Skeletal muscle tissue (tissue), 4 donors: ENCODE results near the gene ZFPL1. TPM values are rescaled to one million over a fixed set of nuclear protein-coding genes. Genes with fewer than 3 reads are reported as not detected.

Source experiments
- H3K27ac ChIP-seq: one replicate; pipeline ENCODE4 v1.7.0; 2013; ENCODE audit warnings: mild to moderate bottlenecking, low read depth, low read length, inconsistent platforms
- H3K27me3 ChIP-seq, 3 donors: one replicate each; pipeline ENCODE4 v1.7.0; 2013; ENCODE audit warnings: low read length in 3 of 3; ENCODE audit not compliant: control insufficient read depth in 3 of 3, insufficient read depth in 3 of 3
- H3K36me3 ChIP-seq, 3 donors: one replicate each; pipeline ENCODE4 v1.7.0; 2013; ENCODE audit warnings: low read length in 3 of 3; ENCODE audit not compliant: control insufficient read depth in 3 of 3, insufficient read depth in 3 of 3
- H3K4me1 ChIP-seq, 3 donors: one replicate each; pipeline ENCODE4 v1.7.0; 2013; ENCODE audit warnings: low read length in 3 of 3, mild to moderate bottlenecking in 3 of 3; ENCODE audit not compliant: control insufficient read depth in 3 of 3, insufficient read depth in 3 of 3
- H3K4me3 ChIP-seq, 3 donors: one replicate each; pipeline ENCODE4 v1.7.0; 2013; ENCODE audit warnings: low read length in 3 of 3
- H3K9ac ChIP-seq, 3 donors: one replicate each; pipeline ENCODE4 v1.7.0; 2013; ENCODE audit warnings: low read length in 3 of 3, mild to moderate bottlenecking in 3 of 3, moderate library complexity in 2 of 3, low read depth in 1 of 3
- H3K9me3 ChIP-seq, 3 donors: one replicate each; pipeline ENCODE4 v1.7.0; 2013; ENCODE audit warnings: low read length in 3 of 3; ENCODE audit not compliant: control insufficient read depth in 3 of 3
- total RNA-seq: library from RNA; depleted of rRNA; stranded (reverse); fragments of >200 nt; gene quantifications from one replicate; pipeline ENCODE4 v1.2.3, GENCODE V29; 2014
- donor health status: Osteomylitis.

The ZFPL1 gene
- total RNA-seq, 1 donor from 2014 or later, result 22.4 TPM

DNA sequence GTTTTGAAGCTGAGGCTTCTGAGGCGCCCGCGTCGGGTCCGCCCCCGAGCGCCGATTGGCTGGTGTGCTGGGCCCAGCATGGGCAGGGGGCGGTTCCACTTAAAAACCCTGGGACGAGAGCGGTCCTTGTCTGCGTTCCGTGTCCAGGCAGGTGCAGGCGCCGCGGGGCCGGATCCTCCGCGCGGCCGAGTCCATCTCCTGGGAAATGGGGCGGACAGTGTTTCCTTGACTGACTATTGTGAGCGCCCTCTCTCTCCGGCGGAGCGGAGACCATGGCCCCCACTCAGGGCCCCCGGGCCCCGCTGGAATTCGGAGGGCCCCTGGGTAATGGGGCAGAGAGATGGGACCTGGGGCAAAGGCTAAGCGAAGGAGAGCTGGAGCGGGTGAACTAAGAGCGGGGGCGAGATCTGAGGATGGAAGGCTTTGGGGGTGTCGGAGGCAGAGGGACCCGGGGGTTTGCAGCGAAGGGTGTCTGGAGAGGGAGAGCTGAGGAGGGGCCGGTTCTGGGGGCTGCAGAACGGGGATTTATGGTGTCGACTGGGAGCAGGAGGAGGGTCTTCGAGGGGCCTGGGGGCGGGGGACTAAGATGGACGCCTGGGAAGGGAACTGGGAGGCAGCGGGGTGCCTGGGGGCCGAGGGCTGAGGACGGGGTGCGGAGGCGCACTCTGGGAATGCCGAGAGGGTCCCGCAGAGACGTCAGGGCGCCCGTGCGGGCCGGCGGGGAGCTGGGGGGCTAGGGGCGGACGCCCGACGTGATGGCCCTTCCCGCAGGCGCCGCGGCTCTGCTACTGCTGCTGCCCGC, 27.9 kb downstream of the ZFPL1 start, which contains the start of gene TM7SF2:
Gene TM7SF2, plus strand, starts transcription at position 129 of the 802 bp plus-strand sequence. Its CDS starts 144 bp downstream, at position 273.
- Histone ChIP-seq H3K4me3 (peak within 1 kb of the TSS; percentile 69 to 76 (median 72)), H3K9me3 (no peaks in the 10 kb centered on the region), H3K27me3 (no peaks in the 10 kb centered on the region), H3K9ac (peak within 1 kb of the TSS; percentile 72 to 86 (median 73)), H3K27ac (peak within 1 kb of the TSS; percentile 62), H3K36me3 (peaks cover 26 to 32% (median 28%) of the 10 kb centered on the region in 3 donors), H3K4me1 (peaks cover 34 to 61% (median 53%) of the 10 kb centered on the region in 3 donors)

DNA sequence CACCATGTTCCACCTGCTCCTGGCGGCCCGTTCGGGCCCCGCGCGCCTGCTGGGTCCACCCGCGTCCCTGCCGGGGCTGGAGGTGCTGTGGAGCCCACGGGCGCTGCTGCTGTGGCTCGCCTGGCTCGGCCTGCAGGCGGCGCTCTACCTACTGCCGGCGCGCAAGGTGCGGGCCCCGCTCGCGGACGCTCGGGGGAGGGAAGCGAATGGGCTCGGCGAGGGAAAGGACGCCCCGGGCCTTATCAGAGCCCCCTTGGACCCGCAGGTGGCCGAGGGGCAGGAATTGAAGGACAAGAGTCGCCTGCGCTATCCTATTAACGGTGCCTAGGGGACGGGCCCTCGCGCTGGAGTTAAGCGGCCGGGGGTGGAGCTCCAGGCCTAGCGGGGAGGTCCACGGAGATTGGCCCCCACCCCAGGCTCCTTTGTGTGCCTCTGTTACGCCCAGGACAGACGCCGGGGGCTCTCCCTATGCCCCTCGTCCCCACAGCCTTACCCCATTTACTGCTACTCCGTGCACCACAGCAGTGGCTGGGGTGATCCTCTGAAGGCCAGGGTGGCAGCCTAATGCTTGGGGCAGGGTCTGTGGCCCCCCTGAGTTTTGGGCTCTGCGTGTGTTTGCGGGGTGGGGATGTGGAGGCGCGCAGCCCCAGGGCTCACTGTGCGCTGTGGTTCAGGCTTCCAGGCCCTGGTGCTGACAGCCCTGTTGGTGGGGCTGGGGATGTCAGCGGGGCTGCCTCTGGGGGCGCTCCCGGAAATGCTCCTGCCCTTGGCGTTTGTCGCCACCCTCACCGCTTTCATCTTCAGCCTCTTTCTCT, 28.7 kb downstream of the ZFPL1 start:
- Histone ChIP-seq H3K4me3 (peak overlapping the region; percentile 69 to 76 (median 72)), H3K9ac (peak overlapping the region; percentile 72 to 86 (median 73)), H3K27ac (no peak overlapping the region), H3K9me3 (no peaks in the 10 kb centered on the region), H3K4me1 (peaks cover 34 to 66% (median 54%) of the 10 kb centered on the region in 3 donors), H3K36me3 (peaks cover 24 to 28% (median 26%) of the 10 kb centered on the region in 3 donors), H3K27me3 (no peaks in the 10 kb centered on the region)

DNA sequence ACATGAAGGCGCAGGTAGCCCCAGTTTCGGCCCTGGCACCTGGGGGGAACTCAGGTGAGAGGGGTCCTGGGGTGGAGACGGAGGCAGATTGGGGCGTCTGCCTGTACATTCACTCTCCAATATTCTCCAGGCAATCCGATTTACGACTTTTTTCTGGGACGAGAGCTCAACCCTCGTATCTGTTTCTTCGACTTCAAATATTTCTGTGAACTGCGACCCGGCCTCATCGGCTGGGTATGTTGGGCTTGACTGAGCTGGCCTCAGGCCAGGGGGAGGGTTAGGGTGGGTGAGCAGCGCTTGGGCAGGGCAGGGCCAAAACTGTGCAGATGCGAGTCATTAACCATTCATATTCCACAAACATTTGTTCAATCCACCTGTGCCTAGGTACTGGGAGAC, 29.3 kb downstream of the ZFPL1 start:
- no peak overlapping the region for H3K27ac ChIP-seq
- peak overlapping the region in 2 of 3 donors; percentile 56 to 76 for H3K4me3 ChIP-seq
- no peaks in the 10 kb centered on the region for H3K27me3 ChIP-seq
- H3K36me3 ChIP-seq, result peaks cover 21 to 24% (median 22%) of the 10 kb centered on the region in 3 donors
- peak overlapping the region; percentile 72 to 86 (median 73) for H3K9ac ChIP-seq
- H3K4me1 ChIP-seq, result peaks cover 39 to 72% (median 58%) of the 10 kb centered on the region in 3 donors
- no peaks in the 10 kb centered on the region for H3K9me3 ChIP-seq

DNA sequence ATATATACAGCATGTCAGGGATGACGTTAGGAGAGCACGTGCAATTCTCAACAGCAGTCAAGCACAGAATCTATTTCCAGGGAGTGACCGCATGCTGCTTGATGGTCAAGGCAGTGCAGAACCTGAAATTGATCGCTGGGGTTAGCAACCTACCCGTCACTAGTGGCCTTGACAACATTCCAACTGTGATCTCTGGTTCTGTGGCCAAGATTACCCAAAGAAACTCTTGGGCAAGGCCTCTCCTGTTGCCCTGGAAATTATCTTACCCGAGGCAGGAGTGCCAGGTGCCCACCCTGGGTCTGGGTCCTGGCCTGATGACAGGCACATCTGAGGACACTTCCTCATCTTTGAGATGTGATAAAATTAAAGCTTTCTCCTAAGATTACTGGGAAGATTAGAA, 29.8 kb downstream of the ZFPL1 start:
- peaks cover 20 to 24% (median 24%) of the 10 kb centered on the region in 3 donors for H3K36me3 ChIP-seq
- H3K27ac ChIP-seq, result no peak overlapping the region
- peaks cover 39 to 73% (median 58%) of the 10 kb centered on the region in 3 donors for H3K4me1 ChIP-seq
- peak overlapping the region in 1 of 3 donors; percentile 86 for H3K9ac ChIP-seq
- H3K9me3 ChIP-seq, result no peaks in the 10 kb centered on the region
- no peaks in the 10 kb centered on the region for H3K27me3 ChIP-seq
- H3K4me3 ChIP-seq, result no peak overlapping the region

DNA sequence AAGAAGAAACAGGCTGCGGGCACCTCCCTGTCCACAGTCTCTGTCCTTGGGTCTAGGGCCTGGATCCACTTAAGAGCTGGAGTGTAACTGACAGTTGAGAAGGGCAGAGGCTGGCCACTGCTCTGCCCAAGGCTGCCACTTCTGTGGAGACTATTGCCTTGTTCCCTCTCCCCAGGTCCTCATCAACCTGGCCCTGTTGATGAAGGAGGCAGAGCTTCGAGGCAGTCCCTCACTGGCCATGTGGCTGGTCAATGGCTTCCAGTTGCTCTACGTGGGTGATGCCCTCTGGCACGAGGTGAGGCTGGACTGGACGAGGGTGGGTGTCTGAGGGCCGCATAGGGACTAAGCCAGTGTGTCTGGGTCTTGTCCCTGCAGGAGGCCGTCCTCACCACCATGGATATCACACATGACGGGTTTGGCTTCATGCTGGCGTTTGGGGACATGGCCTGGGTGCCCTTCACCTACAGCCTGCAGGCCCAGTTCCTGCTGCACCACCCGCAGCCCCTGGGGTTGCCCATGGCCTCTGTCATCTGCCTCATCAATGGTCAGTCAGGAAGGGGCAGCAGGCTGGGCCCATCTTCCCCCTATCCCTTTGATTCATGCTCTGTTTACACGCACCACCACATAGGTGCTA, 30.6 kb downstream of the ZFPL1 start:
- Histone ChIP-seq H3K4me3 (no peak overlapping the region), H3K9ac (peak overlapping the region in 1 of 3 donors; percentile 25), H3K9me3 (no peaks in the 10 kb centered on the region), H3K36me3 (peaks cover 18 to 22% (median 20%) of the 10 kb centered on the region in 3 donors), H3K27ac (no peak overlapping the region), H3K27me3 (no peaks in the 10 kb centered on the region), H3K4me1 (peaks cover 39 to 73% (median 58%) of the 10 kb centered on the region in 3 donors)

DNA sequence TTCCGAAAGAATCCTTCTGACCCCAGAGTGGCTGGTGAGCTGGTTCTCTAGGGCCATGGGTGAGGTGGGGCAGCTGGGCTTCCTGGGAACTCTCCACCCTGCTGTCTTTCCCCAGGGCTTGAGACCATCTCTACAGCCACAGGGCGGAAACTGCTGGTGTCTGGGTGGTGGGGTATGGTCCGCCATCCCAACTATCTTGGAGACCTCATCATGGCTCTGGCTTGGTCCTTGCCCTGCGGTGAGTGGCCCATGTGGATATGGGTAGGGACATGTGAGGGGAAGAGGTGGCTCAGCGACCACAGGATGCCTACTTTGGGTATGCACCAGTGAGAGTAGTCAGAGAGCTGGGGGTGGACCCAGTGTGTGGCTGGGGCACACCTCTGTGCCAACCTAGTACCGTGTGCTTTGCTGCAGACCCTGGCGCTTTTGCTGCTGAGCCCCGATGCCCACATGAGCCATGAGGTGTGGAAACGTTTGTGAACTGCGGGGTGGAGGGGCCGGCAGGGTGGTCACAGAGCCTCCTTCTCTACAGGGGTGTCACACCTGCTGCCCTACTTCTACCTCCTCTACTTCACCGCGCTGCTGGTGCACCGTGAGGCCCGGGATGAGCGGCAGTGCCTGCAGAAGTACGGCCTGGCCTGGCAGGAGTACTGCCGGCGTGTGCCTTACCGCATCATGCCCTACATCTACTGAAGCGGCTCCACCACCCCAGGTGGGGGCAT, 31.5 kb downstream of the ZFPL1 start:
- peaks cover 23 to 28% (median 26%) of the 10 kb centered on the region in 3 donors for H3K36me3 ChIP-seq
- H3K9me3 ChIP-seq, result no peaks in the 10 kb centered on the region
- H3K27me3 ChIP-seq, result no peaks in the 10 kb centered on the region
- peak overlapping the region; percentile 33 to 94 (median 88) for H3K9ac ChIP-seq
- no peak overlapping the region for H3K4me3 ChIP-seq
- H3K27ac ChIP-seq, result no peak overlapping the region
- H3K4me1 ChIP-seq, result peaks cover 34 to 70% (median 58%) of the 10 kb centered on the region in 3 donors

DNA sequence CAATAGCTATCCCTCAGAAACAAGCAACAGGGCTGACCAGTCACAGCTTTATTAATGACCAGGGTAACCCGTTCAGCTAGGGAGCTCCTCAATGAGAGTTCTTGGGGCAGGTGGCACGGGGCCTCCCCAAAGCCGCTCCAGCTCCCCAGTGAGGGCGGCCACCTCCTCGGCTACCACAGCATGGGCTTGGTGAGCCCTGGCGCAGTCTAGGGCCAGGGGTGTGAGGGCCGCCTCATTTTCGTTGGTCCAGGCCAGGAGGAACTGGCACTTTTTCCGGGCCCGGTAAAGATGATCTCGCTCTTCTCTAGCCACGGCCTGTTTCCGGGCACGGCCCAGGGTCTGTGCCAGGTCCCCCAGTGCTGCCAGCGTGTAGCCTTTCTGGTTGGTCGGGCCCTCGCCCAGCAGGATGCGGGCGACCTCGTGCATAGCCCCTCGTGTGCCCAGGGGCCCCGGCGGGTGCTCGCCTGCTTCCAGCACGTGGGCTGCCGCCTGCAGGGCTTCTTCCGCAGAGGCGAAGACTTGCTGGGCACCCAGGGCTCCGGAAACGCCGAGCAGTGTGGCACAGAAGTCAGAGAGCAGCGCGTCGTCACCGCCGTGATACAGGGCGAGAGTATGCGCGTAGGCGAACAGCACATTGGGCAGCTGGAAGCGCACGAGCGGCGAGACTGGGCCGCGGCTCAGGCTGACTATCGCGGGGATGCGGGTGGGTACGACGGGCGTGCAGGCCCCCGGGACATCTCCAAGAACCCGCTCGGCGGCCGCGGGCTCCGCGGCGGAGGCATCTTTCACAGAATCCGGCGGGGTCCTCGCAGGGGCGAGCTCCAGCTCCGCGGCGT, 32.6 kb downstream of the ZFPL1 start:
- Histone ChIP-seq H3K9ac (peak overlapping the region; percentile 88 to 94 (median 94)), H3K4me3 (peak overlapping the region; percentile 90 to 97 (median 91)), H3K4me1 (peaks cover 33 to 70% (median 59%) of the 10 kb centered on the region in 3 donors), H3K9me3 (no peaks in the 10 kb centered on the region), H3K36me3 (peaks cover 30 to 35% (median 32%) of the 10 kb centered on the region in 3 donors), H3K27me3 (no peaks in the 10 kb centered on the region), H3K27ac (peak overlapping the region; percentile 79)

DNA sequence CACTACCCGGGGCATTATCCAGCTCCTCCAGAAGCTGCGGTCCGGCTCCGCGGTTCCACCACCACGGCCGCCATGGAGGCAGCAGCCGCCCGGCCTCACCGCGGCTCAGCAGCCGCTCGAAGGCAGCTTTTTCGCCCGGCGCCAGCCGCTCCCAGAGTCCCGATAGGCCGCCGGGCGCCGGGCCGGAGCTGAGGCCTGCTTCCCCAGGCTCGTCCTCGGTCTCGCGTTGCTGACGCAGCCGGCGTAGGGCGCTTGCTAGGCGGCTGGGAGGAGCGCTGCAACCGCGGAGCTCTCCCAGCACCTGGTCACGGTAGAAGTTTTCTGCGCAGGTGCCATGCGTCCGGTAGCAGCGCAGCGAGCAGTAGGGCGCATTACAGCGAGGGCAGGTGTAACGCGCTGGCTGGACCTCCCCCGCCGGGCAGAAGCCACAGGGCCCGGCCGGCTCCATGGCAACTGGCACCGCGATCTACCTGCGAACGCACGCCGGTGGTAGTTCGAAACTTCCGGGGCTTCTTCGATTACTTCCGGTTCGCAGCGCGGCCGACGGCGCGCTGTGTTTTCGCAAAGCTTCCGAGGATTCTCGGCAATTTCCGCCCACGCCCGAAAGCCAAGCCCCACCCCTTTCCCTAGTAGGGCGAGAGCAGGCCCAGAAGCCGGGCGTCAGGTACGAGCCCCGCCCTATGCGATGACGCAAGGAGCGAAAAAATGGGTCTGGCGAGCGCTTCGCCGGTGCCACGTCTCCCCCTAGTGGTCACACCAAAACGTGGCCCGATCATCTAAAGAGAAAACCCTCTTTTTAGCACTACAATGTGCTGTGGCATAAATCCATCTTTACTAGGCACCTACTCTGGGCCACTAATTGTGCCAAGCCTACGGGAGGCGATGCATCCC, 33.4 kb downstream of the ZFPL1 start, which contains the start of gene ZNHIT2:
Gene ZNHIT2, minus strand, starts transcription at position 496 of the 891 bp plus-strand sequence. Its CDS starts 48 bp downstream, at position 448.
- Histone ChIP-seq H3K36me3 (peaks cover 30 to 35% (median 32%) of the 10 kb centered on the region in 3 donors), H3K9ac (peak within 1 kb of the TSS; percentile 88 to 94 (median 94)), H3K27ac (peak within 1 kb of the TSS; percentile 79), H3K9me3 (no peaks in the 10 kb centered on the region), H3K27me3 (no peaks in the 10 kb centered on the region), H3K4me1 (peaks cover 33 to 69% (median 52%) of the 10 kb centered on the region in 3 donors), H3K4me3 (peak within 1 kb of the TSS; percentile 90 to 97 (median 91))
